ENCODE measurements around the gene ETHE1.

- TF ChIP-seq, protein P1, sequence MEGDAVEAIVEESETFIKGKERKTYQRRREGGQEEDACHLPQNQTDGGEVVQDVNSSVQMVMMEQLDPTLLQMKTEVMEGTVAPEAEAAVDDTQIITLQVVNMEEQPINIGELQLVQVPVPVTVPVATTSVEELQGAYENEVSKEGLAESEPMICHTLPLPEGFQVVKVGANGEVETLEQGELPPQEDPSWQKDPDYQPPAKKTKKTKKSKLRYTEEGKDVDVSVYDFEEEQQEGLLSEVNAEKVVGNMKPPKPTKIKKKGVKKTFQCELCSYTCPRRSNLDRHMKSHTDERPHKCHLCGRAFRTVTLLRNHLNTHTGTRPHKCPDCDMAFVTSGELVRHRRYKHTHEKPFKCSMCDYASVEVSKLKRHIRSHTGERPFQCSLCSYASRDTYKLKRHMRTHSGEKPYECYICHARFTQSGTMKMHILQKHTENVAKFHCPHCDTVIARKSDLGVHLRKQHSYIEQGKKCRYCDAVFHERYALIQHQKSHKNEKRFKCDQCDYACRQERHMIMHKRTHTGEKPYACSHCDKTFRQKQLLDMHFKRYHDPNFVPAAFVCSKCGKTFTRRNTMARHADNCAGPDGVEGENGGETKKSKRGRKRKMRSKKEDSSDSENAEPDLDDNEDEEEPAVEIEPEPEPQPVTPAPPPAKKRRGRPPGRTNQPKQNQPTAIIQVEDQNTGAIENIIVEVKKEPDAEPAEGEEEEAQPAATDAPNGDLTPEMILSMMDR (IDR thresholded peaks at IDR 0.05; ENCODE audit: insufficient read depth, low read length, poor library complexity, severe bottlenecking) = no peak
- no peak for TF ChIP-seq EZH2phosphoT487 (conservative IDR thresholded peaks at IDR 0.05; ENCODE audit: low read length)
Observed at GRCh38 chr19:43541920-43542650, 15.1 kb upstream of the ETHE1 start.

Measured in SU-DHL-6 (cell line).